ENCODE results near the gene TRIO.

- TF ChIP-seq, protein P1, sequence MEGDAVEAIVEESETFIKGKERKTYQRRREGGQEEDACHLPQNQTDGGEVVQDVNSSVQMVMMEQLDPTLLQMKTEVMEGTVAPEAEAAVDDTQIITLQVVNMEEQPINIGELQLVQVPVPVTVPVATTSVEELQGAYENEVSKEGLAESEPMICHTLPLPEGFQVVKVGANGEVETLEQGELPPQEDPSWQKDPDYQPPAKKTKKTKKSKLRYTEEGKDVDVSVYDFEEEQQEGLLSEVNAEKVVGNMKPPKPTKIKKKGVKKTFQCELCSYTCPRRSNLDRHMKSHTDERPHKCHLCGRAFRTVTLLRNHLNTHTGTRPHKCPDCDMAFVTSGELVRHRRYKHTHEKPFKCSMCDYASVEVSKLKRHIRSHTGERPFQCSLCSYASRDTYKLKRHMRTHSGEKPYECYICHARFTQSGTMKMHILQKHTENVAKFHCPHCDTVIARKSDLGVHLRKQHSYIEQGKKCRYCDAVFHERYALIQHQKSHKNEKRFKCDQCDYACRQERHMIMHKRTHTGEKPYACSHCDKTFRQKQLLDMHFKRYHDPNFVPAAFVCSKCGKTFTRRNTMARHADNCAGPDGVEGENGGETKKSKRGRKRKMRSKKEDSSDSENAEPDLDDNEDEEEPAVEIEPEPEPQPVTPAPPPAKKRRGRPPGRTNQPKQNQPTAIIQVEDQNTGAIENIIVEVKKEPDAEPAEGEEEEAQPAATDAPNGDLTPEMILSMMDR (conservative IDR thresholded peaks at IDR 0.05; ENCODE audit: low read depth, low read length), result no peak
- TF ChIP-seq EZH2 (IDR thresholded peaks at IDR 0.05; ENCODE audit: low read length, unreplicated experiment), result no peak
- TF ChIP-seq EZH2phosphoT487 (IDR thresholded peaks at IDR 0.05; ENCODE audit: borderline replicate concordance, low read length), result no peak
These were observed 86.6 kb downstream of the TRIO start for GRCh38 chr5:14229734-14230133.
